LoVo (cell line): ENCODE measurements around the gene CACNA2D4.

Experiments
- DNase-seq: peaks from one replicate; pipeline ENCODE4 v3.0.0-alpha.2; 2016; ENCODE audit warnings: low spot score

The CACNA2D4 gene

GRCh38 chr12:1843641-1844005, 74.8 kb downstream of the CACNA2D4 start:
- DNase-seq: no peak

GRCh38 chr12:1842905-1843640, 75.4 kb downstream of the CACNA2D4 start:
- DNase-seq: no peak

GRCh38 chr12:1842183-1842904, 76.1 kb downstream of the CACNA2D4 start:
- no peak for DNase-seq

GRCh38 chr12:1841586-1842182, 76.8 kb downstream of the CACNA2D4 start:
- DNase-seq: no peak

GRCh38 chr12:1840981-1841425, 77.4 kb downstream of the CACNA2D4 start:
- no peak for DNase-seq

GRCh38 chr12:1839956-1840951, 78.2 kb downstream of the CACNA2D4 start:
- DNase-seq: no peak

- DNase-seq: no peak
These were observed 79.0 kb downstream of the CACNA2D4 start for GRCh38 chr12:1839464-1839863.

GRCh38 chr12:1838994-1839365, 79.5 kb downstream of the CACNA2D4 start:
- DNase-seq: no peak

- no peak for DNase-seq
These were observed 80.1 kb downstream of the CACNA2D4 start for GRCh38 chr12:1838205-1838993.

- no peak for DNase-seq
These were observed 80.8 kb downstream of the CACNA2D4 start for GRCh38 chr12:1837541-1838204.

- DNase-seq: no peak
These were observed 81.5 kb downstream of the CACNA2D4 start for GRCh38 chr12:1836854-1837421.

GRCh38 chr12:1836241-1836803, 82.1 kb downstream of the CACNA2D4 start:
- no peak for DNase-seq

- no peak for DNase-seq
These were observed 83.0 kb downstream of the CACNA2D4 start for GRCh38 chr12:1835211-1836131.

- DNase-seq: no peak
These were observed 84.1 kb downstream of the CACNA2D4 start for GRCh38 chr12:1834186-1834925.

- DNase-seq: no peak
These were observed 84.8 kb downstream of the CACNA2D4 start for GRCh38 chr12:1833596-1834028.

GRCh38 chr12:1832801-1833595, 85.5 kb downstream of the CACNA2D4 start:
- no peak for DNase-seq
